SU-DHL-6 (cell line): Measurements from ENCODE around the gene MND1.

Experiments
- H2AFZ ChIP-seq: fragments of 200-600 bp; sonication (generic); 2 replicates; pipeline ENCODE4 v1.6.1; 2014; ENCODE audit warnings: low read depth, mild to moderate bottlenecking, moderate library complexity, mixed read lengths, antibody characterized with exemption, low read length; ENCODE audit not compliant: severe bottlenecking
- H3F3A ChIP-seq: fragments of 200-600 bp; shearing (Covaris generic); 2 replicates; pipeline ENCODE4 v1.6.0; 2016; ENCODE audit warnings: antibody characterized with exemption, mild to moderate bottlenecking; ENCODE audit not compliant: insufficient read depth
- H3K27ac ChIP-seq: fragments of 200-600 bp; sonication (generic); 2 replicates; pipeline ENCODE4 v1.5.1; 2016; ENCODE audit warnings: low read depth, mild to moderate bottlenecking, low read length, moderate library complexity, mixed read lengths
- H3K27me3 ChIP-seq: fragments of 200-600 bp; sonication (generic), shearing (Covaris generic); 2 replicates; pipeline ENCODE4 v1.6.0; 2014; ENCODE audit warnings: mild to moderate bottlenecking, low read length
- H3K36me3 ChIP-seq: fragments of 200-600 bp; sonication (generic); 2 replicates; pipeline ENCODE4 v1.6.1; 2014; ENCODE audit warnings: mild to moderate bottlenecking, low read length, mixed read lengths
- H3K4me2 ChIP-seq: fragments of 300-600, 200-600 bp; shearing (Covaris generic), sonication (generic); 2 replicates; pipeline ENCODE4 v1.6.0; 2014; ENCODE audit warnings: low read length, low read depth, mild to moderate bottlenecking; ENCODE audit not compliant: poor library complexity, severe bottlenecking
- H3K4me3 ChIP-seq: fragments of 200-600 bp; sonication (generic); 2 replicates; pipeline ENCODE4 v1.5.1; 2014; ENCODE audit warnings: antibody characterized with exemption, low read length, mild to moderate bottlenecking, mixed read lengths; ENCODE audit not compliant: insufficient read depth, poor library complexity, severe bottlenecking
- H3K79me2 ChIP-seq: fragments of 200-600 bp; sonication (generic); 2 replicates; pipeline ENCODE4 v1.6.1; 2014; ENCODE audit warnings: mild to moderate bottlenecking, low read length, moderate library complexity; ENCODE audit not compliant: insufficient read depth
- H3K9ac ChIP-seq: fragments of 200-600 bp; sonication (generic); 2 replicates; pipeline ENCODE4 v1.7.0; 2014; ENCODE audit warnings: mild to moderate bottlenecking, low read length
- H3K9me2 ChIP-seq: fragments of 200-600 bp; sonication (generic); replicated peaks from 2 replicates; pipeline ENCODE4 v1.6.1; 2014; ENCODE audit warnings: low read length; ENCODE audit not compliant: insufficient read depth
- H3K9me3 ChIP-seq: fragments of 200-600 bp; sonication (generic); 2 replicates; pipeline ENCODE4 v1.6.1; 2014; ENCODE audit warnings: low read length, mixed read lengths; ENCODE audit not compliant: insufficient read depth
- H4K20me1 ChIP-seq: fragments of 200-600 bp; sonication (generic); 2 replicates; pipeline ENCODE4 v1.6.1; 2014; ENCODE audit warnings: low read depth, mild to moderate bottlenecking, antibody characterized with exemption, low read length, moderate library complexity, mixed read lengths
- EZH2phosphoT487 ChIP-seq: fragments of 200-600 bp; sonication (generic), shearing (Covaris generic); conservative IDR thresholded peaks from 2 replicates; pipeline ENCODE4 v1.6.1; 2018; ENCODE audit warnings: mild to moderate bottlenecking, antibody characterized with exemption, low read length, moderate library complexity, mixed read lengths
- TF ChIP-seq, protein P1 (sequence below): fragments of 200-600 bp; sonication (generic); IDR thresholded peaks from one replicate; pipeline ENCODE4 v1.5.1; 2017; ENCODE audit warnings: antibody characterized with exemption, mild to moderate bottlenecking, low read length, moderate library complexity; ENCODE audit not compliant: insufficient read depth, poor library complexity, severe bottlenecking

MND1 gene

DNA sequence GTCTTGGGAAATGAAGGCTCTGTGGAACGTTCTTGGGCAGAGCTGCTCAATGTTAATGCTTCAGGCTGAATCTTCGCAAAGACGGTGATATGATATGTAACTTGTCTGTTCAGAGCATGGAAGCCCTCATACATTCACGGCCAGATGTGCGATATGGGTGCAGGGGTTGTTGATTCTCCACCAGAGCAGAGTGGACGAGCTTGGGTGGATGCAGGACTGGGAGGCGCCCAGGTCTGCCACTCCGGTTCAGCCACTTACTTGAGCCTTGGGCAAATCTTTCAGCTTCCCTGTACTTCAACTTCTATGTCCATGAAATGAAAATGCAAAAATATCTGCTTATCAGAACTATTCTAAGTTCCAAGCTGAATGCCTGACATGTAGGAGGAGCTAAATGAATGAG is 47.4 kb upstream of the MND1 start:
- no peak overlapping the region for H3K4me3 ChIP-seq
- H4K20me1 ChIP-seq, result no peaks in the 10 kb centered on the region
- no peaks in the 10 kb centered on the region for H3K36me3 ChIP-seq
- H3K79me2 ChIP-seq, result no peaks in the 10 kb centered on the region
- no peak overlapping the region for H2AFZ ChIP-seq
- H3K9me3 ChIP-seq, result 0 out of 2 replicates have a peak, but pooled peaks cover 5% of the 10 kb centered on the region
- H3K9ac ChIP-seq, result no peak overlapping the region
- H3K9me2 ChIP-seq, result no peaks in the 10 kb centered on the region
- TF ChIP-seq, protein P1, sequence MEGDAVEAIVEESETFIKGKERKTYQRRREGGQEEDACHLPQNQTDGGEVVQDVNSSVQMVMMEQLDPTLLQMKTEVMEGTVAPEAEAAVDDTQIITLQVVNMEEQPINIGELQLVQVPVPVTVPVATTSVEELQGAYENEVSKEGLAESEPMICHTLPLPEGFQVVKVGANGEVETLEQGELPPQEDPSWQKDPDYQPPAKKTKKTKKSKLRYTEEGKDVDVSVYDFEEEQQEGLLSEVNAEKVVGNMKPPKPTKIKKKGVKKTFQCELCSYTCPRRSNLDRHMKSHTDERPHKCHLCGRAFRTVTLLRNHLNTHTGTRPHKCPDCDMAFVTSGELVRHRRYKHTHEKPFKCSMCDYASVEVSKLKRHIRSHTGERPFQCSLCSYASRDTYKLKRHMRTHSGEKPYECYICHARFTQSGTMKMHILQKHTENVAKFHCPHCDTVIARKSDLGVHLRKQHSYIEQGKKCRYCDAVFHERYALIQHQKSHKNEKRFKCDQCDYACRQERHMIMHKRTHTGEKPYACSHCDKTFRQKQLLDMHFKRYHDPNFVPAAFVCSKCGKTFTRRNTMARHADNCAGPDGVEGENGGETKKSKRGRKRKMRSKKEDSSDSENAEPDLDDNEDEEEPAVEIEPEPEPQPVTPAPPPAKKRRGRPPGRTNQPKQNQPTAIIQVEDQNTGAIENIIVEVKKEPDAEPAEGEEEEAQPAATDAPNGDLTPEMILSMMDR, result no peak
- no peak for TF ChIP-seq EZH2phosphoT487
- H3K27me3 ChIP-seq, result no peaks in the 10 kb centered on the region
- no peak overlapping the region for H3K27ac ChIP-seq
- no peaks in the 10 kb centered on the region for H3F3A ChIP-seq
- H3K4me2 ChIP-seq, result no peak overlapping the region

DNA sequence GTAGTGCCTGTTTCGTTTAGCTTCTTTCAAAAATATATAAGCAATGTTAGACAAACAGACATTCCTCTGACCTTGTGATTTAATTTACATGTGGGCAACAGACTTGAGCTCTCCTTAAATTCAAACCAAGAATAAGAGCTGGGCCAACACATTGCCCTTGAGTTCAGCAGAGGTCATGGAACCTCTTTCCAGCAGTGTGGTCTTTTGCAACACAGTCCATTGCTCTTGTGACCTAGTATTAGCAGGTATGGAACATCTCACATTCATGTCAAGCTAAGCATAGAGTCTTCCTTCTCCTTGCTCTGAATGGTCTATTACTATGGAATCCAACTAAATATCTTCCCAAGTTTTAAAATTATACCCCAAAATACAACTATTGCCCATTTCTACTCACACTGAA is 33.7 kb upstream of the MND1 start:
- H3K9me2 ChIP-seq, result no peaks in the 10 kb centered on the region
- H3K36me3 ChIP-seq, result no peaks in the 10 kb centered on the region
- no peaks in the 10 kb centered on the region for H3K9me3 ChIP-seq
- no peak overlapping the region for H3K9ac ChIP-seq
- H3K4me3 ChIP-seq, result no peak overlapping the region
- no peak overlapping the region for H3K4me2 ChIP-seq
- H3K27ac ChIP-seq, result no peak overlapping the region
- H2AFZ ChIP-seq, result no peak overlapping the region
- H4K20me1 ChIP-seq, result no peaks in the 10 kb centered on the region
- no peak for TF ChIP-seq EZH2phosphoT487
- TF ChIP-seq, protein P1, result no peak
- no peaks in the 10 kb centered on the region for H3F3A ChIP-seq
- H3K79me2 ChIP-seq, result no peaks in the 10 kb centered on the region
- H3K27me3 ChIP-seq, result no peaks in the 10 kb centered on the region

DNA sequence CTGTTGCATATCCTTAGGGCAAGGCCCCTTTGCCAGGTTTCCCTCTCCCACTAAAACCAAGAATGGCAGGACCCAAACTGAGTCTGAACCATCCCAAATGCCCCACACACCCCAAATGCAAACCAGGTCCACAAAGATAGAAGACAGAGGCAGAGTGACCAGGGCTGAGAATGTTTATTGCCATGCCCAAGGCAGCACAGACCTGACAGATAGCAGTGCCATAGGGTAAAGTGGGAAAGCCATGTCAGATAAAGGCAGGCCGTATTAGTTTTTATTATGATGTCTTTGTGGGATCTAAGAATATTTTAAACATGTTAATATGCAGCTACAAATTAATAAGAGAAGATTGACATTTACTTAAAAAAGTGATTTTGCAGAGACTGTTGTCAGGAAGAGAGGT is 29.6 kb upstream of the MND1 start:
- Histone ChIP-seq H3K9me3 (no peaks in the 10 kb centered on the region), H4K20me1 (no peaks in the 10 kb centered on the region), H3K9ac (no peak overlapping the region), H3K27ac (no peak overlapping the region), H3K4me3 (no peak overlapping the region), H3F3A (no peaks in the 10 kb centered on the region), H3K4me2 (no peak overlapping the region), H3K27me3 (no peaks in the 10 kb centered on the region), H2AFZ (no peak overlapping the region), H3K36me3 (no peaks in the 10 kb centered on the region), H3K9me2 (no peaks in the 10 kb centered on the region), H3K79me2 (no peaks in the 10 kb centered on the region)
- TF ChIP-seq EZH2phosphoT487, result no peak
- TF ChIP-seq, protein P1, result no peak
